B cell (primary cell): ENCODE results near the gene PYGM.

Source experiments
- EZH2 ChIP-seq: IDR thresholded peaks from 2 replicates; pipeline ENCODE4 v1.6.1; 2012; ENCODE audit warnings: borderline replicate concordance, low read depth, mild to moderate bottlenecking, moderate library complexity, low read length; ENCODE audit not compliant: insufficient read depth, poor library complexity, severe bottlenecking
- TF ChIP-seq, protein P1 (sequence below): fragments of 200-600 bp; IDR thresholded peaks from one replicate; pipeline ENCODE4 v1.8.0; 2022; ENCODE audit warnings: antibody characterized with exemption, mild to moderate bottlenecking

- TF ChIP-seq, protein P1, sequence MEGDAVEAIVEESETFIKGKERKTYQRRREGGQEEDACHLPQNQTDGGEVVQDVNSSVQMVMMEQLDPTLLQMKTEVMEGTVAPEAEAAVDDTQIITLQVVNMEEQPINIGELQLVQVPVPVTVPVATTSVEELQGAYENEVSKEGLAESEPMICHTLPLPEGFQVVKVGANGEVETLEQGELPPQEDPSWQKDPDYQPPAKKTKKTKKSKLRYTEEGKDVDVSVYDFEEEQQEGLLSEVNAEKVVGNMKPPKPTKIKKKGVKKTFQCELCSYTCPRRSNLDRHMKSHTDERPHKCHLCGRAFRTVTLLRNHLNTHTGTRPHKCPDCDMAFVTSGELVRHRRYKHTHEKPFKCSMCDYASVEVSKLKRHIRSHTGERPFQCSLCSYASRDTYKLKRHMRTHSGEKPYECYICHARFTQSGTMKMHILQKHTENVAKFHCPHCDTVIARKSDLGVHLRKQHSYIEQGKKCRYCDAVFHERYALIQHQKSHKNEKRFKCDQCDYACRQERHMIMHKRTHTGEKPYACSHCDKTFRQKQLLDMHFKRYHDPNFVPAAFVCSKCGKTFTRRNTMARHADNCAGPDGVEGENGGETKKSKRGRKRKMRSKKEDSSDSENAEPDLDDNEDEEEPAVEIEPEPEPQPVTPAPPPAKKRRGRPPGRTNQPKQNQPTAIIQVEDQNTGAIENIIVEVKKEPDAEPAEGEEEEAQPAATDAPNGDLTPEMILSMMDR = no peak
- TF ChIP-seq EZH2 = no peak
Observed at GRCh38 chr11:64705501-64705900, 54.3 kb downstream of the PYGM start.
